Lung (tissue), 12 donors: Measurements from ENCODE around the gene MRM2. TPM values are rescaled to one million over a fixed set of nuclear protein-coding genes. Genes with fewer than 3 reads are reported as not detected.
A peak's percentile ranks its signal among the peaks of the same experiment; 100 is the strongest.

Experiments used
- ATAC-seq: fragments of 200-7000 bp; cut with Tn5 transposase; one replicate; pipeline ENCODE4 v1.9.1; 2020; ENCODE audit warnings: moderate number of reproducible peaks; ENCODE audit not compliant: insufficient read depth, low FRiP score
- DNase-seq, 3 donors: peaks; one replicate each; pipeline ENCODE4 v3.0.0-alpha.2; 2013 to 2017
- H3K27ac ChIP-seq, 2 donors: one replicate each; pipeline ENCODE4 v1.5.1; 2013; ENCODE audit warnings: mild to moderate bottlenecking in 2 of 2, moderate library complexity in 2 of 2, control low read depth in 1 of 2, inconsistent platforms in 1 of 2, low read depth in 1 of 2, low read length in 1 of 2
- H3K27me3 ChIP-seq, 3 donors: one replicate each; pipeline ENCODE4 v1.5.1; 2013; ENCODE audit warnings: low read length in 2 of 3; ENCODE audit not compliant: control insufficient read depth in 3 of 3, insufficient read depth in 3 of 3
- H3K36me3 ChIP-seq, 4 donors: one replicate each; pipeline ENCODE4 v1.5.1; 2013; ENCODE audit warnings: low read length in 4 of 4, mild to moderate bottlenecking in 1 of 4, moderate library complexity in 1 of 4; ENCODE audit not compliant: control insufficient read depth in 4 of 4, insufficient read depth in 4 of 4
- H3K4me1 ChIP-seq, 5 donors: one replicate each; pipeline ENCODE4 v1.5.1; 2013; ENCODE audit warnings: low read length in 5 of 5, mild to moderate bottlenecking in 2 of 5, moderate library complexity in 1 of 5; ENCODE audit not compliant: control insufficient read depth in 5 of 5, insufficient read depth in 5 of 5
- H3K4me3 ChIP-seq: one replicate; pipeline ENCODE4 v1.5.1; 2013; ENCODE audit warnings: mild to moderate bottlenecking, control low read depth, moderate library complexity
- H3K9ac ChIP-seq, 2 donors: one replicate each; pipeline ENCODE4 v1.5.1; 2013; ENCODE audit warnings: low read length in 2 of 2, control low read depth in 1 of 2; ENCODE audit not compliant: insufficient read depth in 1 of 2
- H3K9me3 ChIP-seq, 4 donors: one replicate each; pipeline ENCODE4 v1.5.1; 2013; ENCODE audit warnings: low read length in 3 of 4, mild to moderate bottlenecking in 1 of 4, moderate library complexity in 1 of 4; ENCODE audit not compliant: control insufficient read depth in 4 of 4, insufficient read depth in 3 of 4
- CTCF ChIP-seq: IDR thresholded peaks from 2 replicates; pipeline ENCODE4 v1.5.1; 2012; ENCODE audit warnings: mild to moderate bottlenecking; ENCODE audit errors: control extremely low read depth, extremely low read depth
- WGBS, 2 donors: extraction: QIAGEN DNeasy Blood & Tissue Kit; methylation state at CpG; one replicate each; pipeline ENCODE4 v1.1.7; 2013; 5-methylcytosine and 5-hydroxymethylcytosine counted together
- polyA plus RNA-seq, 2 donors: library from polyadenylated mRNA; stranded (reverse); fragments of 200-250 nt; gene quantifications; one replicate each; pipeline ENCODE4 v1.2.1, GENCODE V29; 2013
- total RNA-seq, 2 donors: library from RNA; depleted of rRNA in 1 of 2; stranded (reverse); fragments of >200 nt in 1 of 2; gene quantifications; one replicate each; pipeline ENCODE4 v1.2.1, GENCODE V29; 2014 to 2021
- donor health status: control.
- donor health status: control.
- donor health status: Bipolar disorder and iron deficiency.
- donor health status: healthy.
- donor health status: DM: yes; HTN: yes; CAD: no.

The MRM2 gene
- total and polyA plus RNA-seq, 4 donors = 18.7 to 25.5 (median 23.1) TPM

GRCh38 chr7:2201686-2202360, 40.2 kb downstream of the MRM2 start:
- WGBS, 2 donors = 91 to 94% methylated on average over 31 of the region's 31 CpGs
- Histone ChIP-seq H3K4me1 (peaks cover 0 to 21% (median 7%) of the 10 kb centered on the region in 5 donors), H3K36me3 (peaks cover 0 to 31% (median 11%) of the 10 kb centered on the region in 4 donors), H3K4me3 (no peak overlapping the region), H3K9ac (no peak overlapping the region), H3K9me3 (no peaks in the 10 kb centered on the region), H3K27me3 (no peaks in the 10 kb centered on the region), H3K27ac (no peak overlapping the region)
- no peak for TF ChIP-seq CTCF
- ATAC-seq (no peak), DNase-seq (peak; percentile 10 to 38 (median 26))

- no peaks in the 10 kb centered on the region for H3K9me3 ChIP-seq
- no peak overlapping the region for H3K4me3 ChIP-seq
- TF ChIP-seq CTCF = no peak
- ATAC-seq (no peak), DNase-seq (no peak)
- no peak overlapping the region for H3K27ac ChIP-seq
- WGBS, 2 donors = 98 to 99% methylated on average over 10 of the region's 10 CpGs
- H3K4me1 ChIP-seq = peaks cover 0 to 21% (median 7%) of the 10 kb centered on the region in 5 donors
- H3K9ac ChIP-seq = no peak overlapping the region
- peaks cover 0 to 34% (median 6%) of the 10 kb centered on the region in 4 donors for H3K36me3 ChIP-seq
- no peaks in the 10 kb centered on the region for H3K27me3 ChIP-seq
Measured at GRCh38 chr7:2201128-2201527, 40.9 kb downstream of the MRM2 start.

- no peak for TF ChIP-seq CTCF
- Histone ChIP-seq H3K4me3 (no peak overlapping the region), H3K9ac (no peak overlapping the region), H3K9me3 (peaks cover 0 to 3% (median 0%) of the 10 kb centered on the region in 4 donors), H3K4me1 (peaks cover 0 to 21% (median 7%) of the 10 kb centered on the region in 5 donors), H3K36me3 (peaks cover 0 to 40% (median 11%) of the 10 kb centered on the region in 4 donors), H3K27ac (no peak overlapping the region), H3K27me3 (no peaks in the 10 kb centered on the region)
- ATAC-seq = no peak
- WGBS, 2 donors = 95 to 97% methylated on average over 18 of the region's 18 CpGs
- DNase-seq = no peak
Measured at GRCh38 chr7:2200584-2200980, 41.4 kb downstream of the MRM2 start.
